ENCODE data around the gene RAB13.

- TF ChIP-seq CTCF (IDR thresholded peaks at IDR 0.05; ENCODE audit: insufficient read depth, low read depth, low read length): no peak
- no peak for TF ChIP-seq EZH2 (IDR thresholded peaks at IDR 0.05; ENCODE audit: insufficient read depth, low read length)
Observed at GRCh38 chr1:153963850-153964331, 22.2 kb downstream of the RAB13 start.
